Activated T-cell treated with anti-CD3 and anti-CD28 coated beads, Interleukin-2, amount 50 U/mL, for 72 hours (primary cell): ENCODE data around the gene PVRIG. TPM values are rescaled to one million over a fixed set of nuclear protein-coding genes. Genes with fewer than 3 reads are reported as not detected.
"Not testable (repeated sequence)": the region's sequence is repeated elsewhere in the genome, so short reads cannot be mapped to it uniquely, and the experiment has no call there.

ENCODE experiments used
- ATAC-seq, 2 donors: fragments of 150-1000 bp; cut with Tn5 transposase; replicated peaks in 1 of 2; 2 replicates each; pipeline ENCODE4 v1.10.0; 2021; ENCODE audit warnings: moderate library complexity in 2 of 2, mild to moderate bottlenecking in 1 of 2
- DNase-seq, 2 donors: peaks; one replicate each; pipeline ENCODE4 v3.0.0; 2021 to 2022; ENCODE audit warnings: mixed read lengths in 1 of 2
- H3K27ac Mint-ChIP-seq: one replicate; pipeline ENCODE4 v1.8.0; 2022; ENCODE audit warnings: mild to moderate bottlenecking, moderate library complexity, mixed read lengths
- H3K27me3 Mint-ChIP-seq: one replicate; pipeline ENCODE4 v1.8.0; 2022; ENCODE audit warnings: low read depth, mixed read lengths
- H3K36me3 Mint-ChIP-seq, 2 donors: one replicate each; pipeline ENCODE4 v1.8.0; 2022; ENCODE audit warnings: mixed read lengths in 2 of 2, mild to moderate bottlenecking in 1 of 2; ENCODE audit not compliant: insufficient read depth in 2 of 2
- H3K4me1 Mint-ChIP-seq: one replicate; pipeline ENCODE4 v1.8.0; 2022; ENCODE audit warnings: low read depth, mixed read lengths
- H3K4me3 Mint-ChIP-seq, 2 donors: one replicate each; pipeline ENCODE4 v1.8.0; 2022; ENCODE audit warnings: mild to moderate bottlenecking in 2 of 2, mixed read lengths in 2 of 2, moderate library complexity in 2 of 2
- H3K9me3 Mint-ChIP-seq, 2 donors: one replicate each; pipeline ENCODE4 v1.8.0; 2022; ENCODE audit warnings: mixed read lengths in 2 of 2
- total RNA-seq, 2 donors: library from RNA; stranded (reverse); gene quantifications; one replicate each; pipeline ENCODE4 v1.2.3, GENCODE V29; 2022

PVRIG gene
- total RNA-seq, 2 donors from 2014 or later = 26.7 to 34.4 TPM

GRCh38 chr7:100182616-100183015 lies 37.1 kb upstream of the PVRIG start:
- H3K36me3 Mint-ChIP-seq = peaks cover 4 to 18% of the 10 kb centered on the region in 2 donors
- H3K27ac Mint-ChIP-seq, H3K27me3 Mint-ChIP-seq, ATAC-seq, DNase-seq, H3K9me3 Mint-ChIP-seq: not testable (repeated sequence)
- peaks cover 52% of the 10 kb centered on the region for H3K4me1 Mint-ChIP-seq
- H3K4me3 Mint-ChIP-seq = peak overlapping the region; percentile 10 to 91

- not testable (repeated sequence) for H3K4me3 Mint-ChIP-seq, ATAC-seq, DNase-seq, H3K9me3 Mint-ChIP-seq, H3K27me3 Mint-ChIP-seq, H3K27ac Mint-ChIP-seq
- Mint-ChIP-seq H3K36me3 (peaks cover 4 to 18% of the 10 kb centered on the region in 2 donors), H3K4me1 (peaks cover 52% of the 10 kb centered on the region)
These were observed 36.7 kb upstream of the PVRIG start for GRCh38 chr7:100183090-100183489.

GRCh38 chr7:100185726-100186125 lies 34.0 kb upstream of the PVRIG start:
- Mint-ChIP-seq H3K27me3 (no peaks in the 10 kb centered on the region), H3K27ac (no peak overlapping the region), H3K4me3 (no peak overlapping the region), H3K4me1 (peaks cover 44% of the 10 kb centered on the region), H3K9me3 (no peaks in the 10 kb centered on the region), H3K36me3 (peaks cover 2 to 12% of the 10 kb centered on the region in 2 donors)
- ATAC-seq = no peak
- DNase-seq = no peak

GRCh38 chr7:100189061-100189460 lies 30.7 kb upstream of the PVRIG start:
- ATAC-seq = no peak
- no peaks in the 10 kb centered on the region for H3K27me3 Mint-ChIP-seq
- H3K4me3 Mint-ChIP-seq = no peak overlapping the region
- no peak overlapping the region for H3K27ac Mint-ChIP-seq
- DNase-seq = no peak
- peaks cover 0 to 5% of the 10 kb centered on the region in 2 donors for H3K36me3 Mint-ChIP-seq
- H3K4me1 Mint-ChIP-seq = peaks cover 43% of the 10 kb centered on the region
- H3K9me3 Mint-ChIP-seq = no peaks in the 10 kb centered on the region

- no peaks in the 10 kb centered on the region for H3K9me3 Mint-ChIP-seq
- H3K27ac Mint-ChIP-seq = peak overlapping the region; percentile 95
- no peaks in the 10 kb centered on the region for H3K27me3 Mint-ChIP-seq
- peak; percentile 89 to 94 for ATAC-seq
- peaks cover 0 to 7% of the 10 kb centered on the region in 2 donors for H3K36me3 Mint-ChIP-seq
- H3K4me3 Mint-ChIP-seq = peak overlapping the region in 1 of 2 donors; percentile 67
- no peak for DNase-seq
- H3K4me1 Mint-ChIP-seq = peaks cover 43% of the 10 kb centered on the region
These were observed 29.6 kb upstream of the PVRIG start for GRCh38 chr7:100190048-100190711.

- Mint-ChIP-seq H3K4me3 (no peak overlapping the region), H3K4me1 (peaks cover 52% of the 10 kb centered on the region), H3K36me3 (peaks cover 0 to 7% of the 10 kb centered on the region in 2 donors), H3K27me3 (no peaks in the 10 kb centered on the region), H3K27ac (peak overlapping the region; percentile 95), H3K9me3 (no peaks in the 10 kb centered on the region)
- DNase-seq (no peak), ATAC-seq (no peak)
These were observed 28.0 kb upstream of the PVRIG start for GRCh38 chr7:100191775-100192174.

- H3K36me3 Mint-ChIP-seq, H3K27me3 Mint-ChIP-seq, DNase-seq, H3K9me3 Mint-ChIP-seq, H3K27ac Mint-ChIP-seq, H3K4me3 Mint-ChIP-seq, ATAC-seq: not testable (repeated sequence)
- H3K4me1 Mint-ChIP-seq = peaks cover 52% of the 10 kb centered on the region
These were observed 27.4 kb upstream of the PVRIG start for GRCh38 chr7:100192281-100192862.

GRCh38 chr7:100192969-100193368 lies 26.8 kb upstream of the PVRIG start:
- DNase-seq (no peak), ATAC-seq (no peak)
- H3K36me3 Mint-ChIP-seq = peaks cover 0 to 7% of the 10 kb centered on the region in 2 donors
- no peaks in the 10 kb centered on the region for H3K27me3 Mint-ChIP-seq
- no peak overlapping the region for H3K27ac Mint-ChIP-seq
- H3K9me3 Mint-ChIP-seq = no peaks in the 10 kb centered on the region
- H3K4me3 Mint-ChIP-seq = no peak overlapping the region
- peaks cover 52% of the 10 kb centered on the region for H3K4me1 Mint-ChIP-seq

GRCh38 chr7:100195222-100195621 lies 24.5 kb upstream of the PVRIG start:
- peaks cover 44% of the 10 kb centered on the region for H3K4me1 Mint-ChIP-seq
- no peaks in the 10 kb centered on the region for H3K9me3 Mint-ChIP-seq
- peaks cover 0 to 10% of the 10 kb centered on the region in 2 donors for H3K36me3 Mint-ChIP-seq
- ATAC-seq (no peak), DNase-seq (no peak)
- H3K4me3 Mint-ChIP-seq = no peak overlapping the region
- no peaks in the 10 kb centered on the region for H3K27me3 Mint-ChIP-seq
- no peak overlapping the region for H3K27ac Mint-ChIP-seq

- peak overlapping the region; percentile 24 for H3K27ac Mint-ChIP-seq
- H3K27me3 Mint-ChIP-seq, ATAC-seq: not testable (repeated sequence)
These were observed 23.8 kb upstream of the PVRIG start for GRCh38 chr7:100195901-100196322.

GRCh38 chr7:100198266-100198665 lies 21.5 kb upstream of the PVRIG start:
- Mint-ChIP-seq H3K36me3 (peaks cover 0 to 10% of the 10 kb centered on the region in 2 donors), H3K4me3 (no peak overlapping the region), H3K27ac (no peak overlapping the region), H3K9me3 (no peaks in the 10 kb centered on the region), H3K4me1 (peaks cover 23% of the 10 kb centered on the region), H3K27me3 (peaks cover 6% of the 10 kb centered on the region)
- ATAC-seq (no peak), DNase-seq (no peak)

More at GRCh38 chr7:100195901-100196322, 23.8 kb upstream of the PVRIG start:
- not testable (repeated sequence) for H3K9me3 Mint-ChIP-seq, H3K36me3 Mint-ChIP-seq, DNase-seq, H3K4me3 Mint-ChIP-seq
- H3K4me1 Mint-ChIP-seq = peaks cover 44% of the 10 kb centered on the region

GRCh38 chr7:100200693-100201092 lies 19.1 kb upstream of the PVRIG start:
- Mint-ChIP-seq H3K27me3 (peaks cover 6% of the 10 kb centered on the region), H3K9me3 (no peaks in the 10 kb centered on the region), H3K36me3 (peaks cover 0 to 9% of the 10 kb centered on the region in 2 donors), H3K4me3 (no peak overlapping the region), H3K4me1 (peaks cover 25% of the 10 kb centered on the region), H3K27ac (no peak overlapping the region)
- ATAC-seq = no peak
- DNase-seq = no peak

- no peak for DNase-seq
- Mint-ChIP-seq H3K27me3 (peaks cover 6% of the 10 kb centered on the region), H3K4me1 (peaks cover 40% of the 10 kb centered on the region), H3K4me3 (no peak overlapping the region), H3K9me3 (no peaks in the 10 kb centered on the region), H3K36me3 (peaks cover 5 to 6% of the 10 kb centered on the region in 2 donors), H3K27ac (peak overlapping the region; percentile 2)
- no peak for ATAC-seq
These were observed 15.3 kb upstream of the PVRIG start for GRCh38 chr7:100204454-100204853.
